Measurements from ENCODE around the gene GALNT16.

DNA sequence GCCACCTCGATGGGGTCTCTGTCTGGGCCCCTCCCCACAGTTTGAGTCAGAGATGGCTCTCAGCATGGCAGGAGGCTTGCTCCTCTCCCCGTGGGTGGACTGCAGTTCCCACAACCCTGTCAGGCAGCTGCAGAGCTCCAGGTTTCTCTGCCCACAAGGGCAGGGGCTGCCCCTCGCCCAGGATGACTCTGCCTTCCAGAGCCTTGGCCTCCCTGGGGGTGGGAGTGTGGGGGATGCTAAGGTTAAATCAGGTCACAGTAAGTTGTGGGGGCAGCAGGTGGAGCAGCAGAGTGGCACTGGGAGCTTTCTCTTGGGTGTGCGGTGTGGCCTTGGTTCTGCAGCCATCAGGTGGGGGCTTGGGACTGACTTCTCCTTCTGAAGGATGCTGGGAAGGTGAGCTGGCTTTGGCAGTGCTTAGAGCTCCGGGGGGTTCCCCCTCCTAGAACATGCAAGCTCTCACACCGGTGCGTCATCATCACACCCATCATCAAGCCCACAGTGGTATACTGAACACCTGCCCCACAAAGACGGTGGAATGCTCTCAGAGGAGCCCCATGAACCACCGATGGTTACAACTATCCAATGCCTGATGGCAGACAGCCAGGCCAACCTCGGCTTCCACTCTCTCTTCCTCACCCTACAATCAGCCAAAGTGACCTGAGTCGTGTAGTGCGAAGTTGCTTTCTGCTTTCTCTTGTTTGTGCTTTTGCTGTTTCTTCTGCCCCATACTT, 98.4 kb downstream of the GALNT16 start:
- TF ChIP-seq RAD21 (IDR thresholded peaks at IDR 0.05; ENCODE audit: low read depth), result no peak
- TF ChIP-seq TCF12 (IDR thresholded peaks at IDR 0.05; ENCODE audit: low read depth), result no peak
- TF ChIP-seq EP300 (IDR thresholded peaks at IDR 0.05; ENCODE audit: borderline replicate concordance), result no peak
- TF ChIP-seq, protein P1, sequence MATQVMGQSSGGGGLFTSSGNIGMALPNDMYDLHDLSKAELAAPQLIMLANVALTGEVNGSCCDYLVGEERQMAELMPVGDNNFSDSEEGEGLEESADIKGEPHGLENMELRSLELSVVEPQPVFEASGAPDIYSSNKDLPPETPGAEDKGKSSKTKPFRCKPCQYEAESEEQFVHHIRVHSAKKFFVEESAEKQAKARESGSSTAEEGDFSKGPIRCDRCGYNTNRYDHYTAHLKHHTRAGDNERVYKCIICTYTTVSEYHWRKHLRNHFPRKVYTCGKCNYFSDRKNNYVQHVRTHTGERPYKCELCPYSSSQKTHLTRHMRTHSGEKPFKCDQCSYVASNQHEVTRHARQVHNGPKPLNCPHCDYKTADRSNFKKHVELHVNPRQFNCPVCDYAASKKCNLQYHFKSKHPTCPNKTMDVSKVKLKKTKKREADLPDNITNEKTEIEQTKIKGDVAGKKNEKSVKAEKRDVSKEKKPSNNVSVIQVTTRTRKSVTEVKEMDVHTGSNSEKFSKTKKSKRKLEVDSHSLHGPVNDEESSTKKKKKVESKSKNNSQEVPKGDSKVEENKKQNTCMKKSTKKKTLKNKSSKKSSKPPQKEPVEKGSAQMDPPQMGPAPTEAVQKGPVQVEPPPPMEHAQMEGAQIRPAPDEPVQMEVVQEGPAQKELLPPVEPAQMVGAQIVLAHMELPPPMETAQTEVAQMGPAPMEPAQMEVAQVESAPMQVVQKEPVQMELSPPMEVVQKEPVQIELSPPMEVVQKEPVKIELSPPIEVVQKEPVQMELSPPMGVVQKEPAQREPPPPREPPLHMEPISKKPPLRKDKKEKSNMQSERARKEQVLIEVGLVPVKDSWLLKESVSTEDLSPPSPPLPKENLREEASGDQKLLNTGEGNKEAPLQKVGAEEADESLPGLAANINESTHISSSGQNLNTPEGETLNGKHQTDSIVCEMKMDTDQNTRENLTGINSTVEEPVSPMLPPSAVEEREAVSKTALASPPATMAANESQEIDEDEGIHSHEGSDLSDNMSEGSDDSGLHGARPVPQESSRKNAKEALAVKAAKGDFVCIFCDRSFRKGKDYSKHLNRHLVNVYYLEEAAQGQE (IDR thresholded peaks at IDR 0.05; ENCODE audit: low read depth), result no peak

Measured in Ishikawa (cell line).